NCI-H446 (cell line): ENCODE results near the gene OR4D10.
"Not testable (repeated sequence)": the region's sequence is repeated elsewhere in the genome, so short reads cannot be mapped to it uniquely, and the experiment has no call there.

Source experiments
- DNase-seq, 2 experiments: peaks; one replicate each; lab custom pipeline; 2025; lab: John Stamatoyannopoulos, UW

OR4D10 gene

GRCh38 chr11:59473015-59473414 is at the start of gene OR4D10:
Gene OR4D10, plus strand, starts transcription at chr11:59473315. Its CDS starts 4,115 bp downstream, at chr11:59477430.
- no peak for DNase-seq

DNA sequence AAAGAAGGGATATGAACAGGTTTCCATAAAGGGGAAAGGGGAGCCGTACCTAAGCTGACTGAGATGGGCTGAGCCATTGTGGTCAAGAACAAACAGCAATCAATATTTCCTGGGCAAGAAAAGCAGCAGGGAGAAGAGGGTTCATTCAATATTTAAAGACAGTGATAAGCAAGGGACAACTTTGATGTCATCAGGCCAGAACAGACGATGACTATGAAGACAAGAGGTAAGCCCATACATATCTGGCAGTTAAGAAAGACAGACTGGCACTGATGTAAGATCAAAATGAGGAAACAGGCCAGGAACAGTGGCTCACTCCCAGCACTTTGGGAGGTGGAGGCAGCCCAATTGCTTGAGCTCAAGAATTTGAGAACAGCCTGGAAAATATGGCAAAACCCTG is 49.3 kb upstream of the OR4D10 start:
- DNase-seq = no peak

DNA sequence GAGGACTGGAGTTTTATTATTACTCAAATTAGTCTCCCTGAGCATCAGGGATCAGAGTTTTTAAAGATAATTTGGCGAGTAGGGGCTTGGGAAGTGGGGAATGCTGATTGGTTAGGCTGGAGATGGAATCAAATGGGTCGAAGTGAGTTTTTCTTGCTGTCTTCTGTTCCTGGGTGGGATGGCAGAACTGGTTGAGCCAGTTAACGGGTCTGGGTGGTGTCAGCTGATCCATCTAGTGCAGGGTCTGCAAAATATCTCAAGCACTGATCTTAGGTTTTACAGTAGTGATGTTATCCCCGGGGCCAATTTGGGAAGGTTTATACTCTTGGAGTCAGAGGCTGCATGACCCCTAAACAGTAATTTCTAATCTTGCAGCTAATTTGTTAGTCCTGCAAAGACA is 48.0 kb upstream of the OR4D10 start:
- no peak for DNase-seq

DNA sequence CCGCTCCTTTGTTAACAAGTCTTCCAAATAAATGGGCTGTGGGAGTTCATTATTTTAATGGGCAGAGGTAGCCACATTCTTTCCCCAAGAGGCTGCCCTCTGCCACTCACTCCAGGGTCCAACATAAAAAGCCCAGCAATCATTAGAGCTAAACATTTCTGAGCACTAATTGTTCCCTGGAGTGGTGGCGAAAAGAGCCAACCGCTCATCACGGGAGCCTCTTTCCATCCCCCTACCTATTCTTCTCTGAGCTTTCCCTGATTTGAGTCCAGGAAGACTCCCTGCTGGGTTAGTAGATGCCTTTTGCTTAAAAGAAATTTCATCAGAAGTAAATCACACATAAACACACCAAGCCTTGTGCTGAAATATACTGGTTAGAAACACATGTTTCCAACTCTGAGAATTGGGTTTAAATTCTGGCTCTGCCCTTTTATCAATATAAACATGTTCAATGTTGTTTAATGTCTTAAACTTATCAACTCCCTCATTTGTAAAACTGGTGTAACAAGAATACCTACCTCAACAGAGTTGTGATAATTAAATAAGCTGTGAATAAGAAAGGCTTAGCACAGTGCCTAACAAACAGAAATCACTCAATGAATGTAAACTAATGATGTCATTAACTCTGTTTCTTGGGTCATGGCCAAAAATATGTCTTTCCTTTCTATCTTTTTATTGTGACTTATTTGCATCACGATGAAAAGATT is 46.6 kb upstream of the OR4D10 start, which contains the start of gene OR5A2:
OR5A2 (minus strand) TSS at position 53 of the 707 bp plus-strand sequence. CDS start 3,460 bp downstream, outside the sequence.
- peak; percentile 32 to 54 for DNase-seq

- no peak for DNase-seq
Observed at GRCh38 chr11:59427068-59427382, 46.1 kb upstream of the OR4D10 start.

DNA sequence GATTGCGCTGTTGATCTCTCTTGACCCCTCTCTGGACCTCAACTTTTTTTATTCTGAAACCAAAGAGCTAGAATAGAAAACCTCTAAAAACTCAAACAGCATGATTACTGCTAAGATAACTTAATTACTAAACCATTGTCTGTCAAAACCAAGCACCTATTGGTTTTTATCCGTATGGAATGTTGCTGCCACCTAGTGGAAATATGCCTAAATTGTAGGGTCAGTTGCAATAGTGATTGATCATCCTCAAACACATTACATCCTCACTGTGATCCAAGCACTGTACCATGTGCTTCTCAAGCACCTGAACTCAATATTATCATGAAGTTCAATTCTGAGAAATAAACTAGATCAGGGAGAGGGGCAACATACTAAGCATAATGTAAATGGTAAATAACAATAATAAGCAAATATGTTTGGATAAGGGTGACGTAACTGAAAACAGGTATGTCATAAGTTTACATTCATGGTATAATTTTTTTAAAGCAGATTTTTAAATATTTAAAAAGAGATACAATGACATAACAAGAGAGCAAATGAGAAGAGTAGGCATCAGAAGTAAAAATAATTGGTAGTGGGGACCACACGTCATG is 43.1 kb upstream of the OR4D10 start:
- peak; percentile 78 to 83 for DNase-seq

DNA sequence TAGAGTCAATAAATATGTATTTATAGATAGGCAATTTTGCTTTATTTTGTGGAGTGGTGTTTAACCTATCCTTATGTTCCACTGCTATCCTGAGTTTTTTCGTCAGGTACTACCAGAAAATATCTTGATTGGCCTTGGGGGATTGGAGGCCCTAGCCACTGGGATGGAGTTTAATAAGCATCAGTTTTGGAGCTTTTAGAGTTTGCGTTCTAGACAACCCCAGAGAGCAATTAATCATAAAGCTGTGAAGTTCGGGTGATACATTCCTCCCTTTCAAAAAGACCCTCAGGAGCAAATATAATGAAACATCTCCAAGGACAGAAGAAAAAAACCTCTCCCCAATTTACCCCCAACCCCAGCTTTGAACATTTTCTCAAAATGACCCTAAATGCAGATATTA is 36.9 kb upstream of the OR4D10 start, which contains the start of gene OR5A1:
OR5A1 (plus strand) TSS at position 301 of the 400 bp plus-strand sequence. CDS start 6,700 bp downstream, outside the sequence.
- no peak for DNase-seq

DNA sequence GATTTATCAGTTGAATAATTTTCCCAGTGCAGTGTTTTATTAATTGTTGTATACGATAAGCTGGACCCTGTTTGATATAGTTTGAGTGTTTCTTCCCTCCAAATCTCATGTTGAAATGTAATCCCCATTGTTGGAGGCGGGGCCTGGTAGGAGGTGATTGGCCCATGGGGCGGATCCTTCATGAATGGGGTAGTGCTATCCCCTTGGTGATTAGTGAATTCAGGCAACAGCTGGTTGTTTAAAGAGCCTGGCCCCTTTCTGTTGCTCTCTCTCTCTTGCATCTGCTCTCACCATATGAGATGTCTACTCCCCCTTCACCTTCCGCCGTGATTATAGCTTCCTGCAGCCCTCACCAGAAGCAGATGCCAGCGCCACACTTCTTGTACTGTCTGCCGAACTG is 35.3 kb upstream of the OR4D10 start:
- peak in 1 of 2 experiments; percentile 17 for DNase-seq

DNA sequence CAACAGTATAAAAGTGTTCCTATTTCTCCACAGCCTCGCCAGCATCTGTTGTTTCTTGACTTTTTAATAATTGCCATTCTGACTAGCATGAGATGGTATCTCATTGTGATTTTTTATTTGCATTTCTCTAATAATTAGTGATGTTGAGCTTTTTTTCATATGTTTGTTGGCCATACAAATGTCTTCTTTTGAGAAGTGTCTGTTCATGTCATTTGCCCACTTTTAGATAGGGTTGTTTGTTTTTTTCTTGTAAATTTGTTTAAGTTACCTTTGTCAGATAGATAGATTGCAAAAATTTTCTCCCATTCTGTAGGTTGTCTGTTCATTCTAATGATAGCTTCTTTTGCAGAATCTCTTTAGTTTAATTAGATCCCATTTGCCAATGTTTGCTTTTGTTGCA is 27.5 kb upstream of the OR4D10 start:
- not testable (repeated sequence) for DNase-seq

GRCh38 chr11:59448484-59448883 is 24.6 kb upstream of the OR4D10 start:
- no peak for DNase-seq

DNA sequence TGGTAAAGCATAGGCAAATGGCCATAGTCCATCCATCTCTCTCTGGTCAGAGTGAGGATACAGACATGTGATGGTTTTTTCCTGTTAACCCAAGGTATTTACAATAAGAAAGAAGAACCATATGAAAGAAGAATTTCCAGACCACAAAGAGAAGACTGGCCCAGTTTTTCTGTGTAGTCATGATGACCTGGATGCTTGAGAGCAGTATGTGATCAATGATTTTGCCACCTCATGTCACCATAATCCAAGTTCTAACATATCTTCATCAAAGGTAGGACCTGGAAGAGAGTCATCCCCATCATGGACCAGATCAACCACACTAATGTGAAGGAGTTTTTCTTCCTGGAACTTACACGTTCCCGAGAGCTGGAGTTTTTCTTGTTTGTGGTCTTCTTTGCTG is 16.5 kb upstream of the OR4D10 start, which contains the start of gene OR4D6:
OR4D6 (plus strand) TSS at position 301 of the 400 bp plus-strand sequence; CDS start at position 301, 0 bp downstream.
- DNase-seq = no peak

DNA sequence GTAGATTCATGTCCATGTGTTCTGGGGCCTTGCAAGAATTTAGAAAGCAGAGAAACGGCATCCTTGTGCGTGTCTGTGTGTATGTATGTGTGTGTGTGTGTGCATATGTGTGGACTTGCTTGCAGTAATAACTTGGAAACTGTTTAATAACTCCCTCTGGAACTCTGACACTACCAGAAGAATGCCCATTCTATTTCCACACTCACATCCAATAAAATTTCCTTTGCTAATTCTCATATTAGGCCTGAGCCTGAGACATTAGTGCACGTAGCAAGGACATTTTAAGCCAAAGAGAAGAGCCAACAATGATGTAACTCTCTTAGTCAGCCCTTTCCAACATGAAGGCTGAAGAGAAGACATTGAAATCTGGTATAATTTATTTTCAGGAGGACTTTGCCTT is 13.2 kb upstream of the OR4D10 start:
- no peak for DNase-seq

DNA sequence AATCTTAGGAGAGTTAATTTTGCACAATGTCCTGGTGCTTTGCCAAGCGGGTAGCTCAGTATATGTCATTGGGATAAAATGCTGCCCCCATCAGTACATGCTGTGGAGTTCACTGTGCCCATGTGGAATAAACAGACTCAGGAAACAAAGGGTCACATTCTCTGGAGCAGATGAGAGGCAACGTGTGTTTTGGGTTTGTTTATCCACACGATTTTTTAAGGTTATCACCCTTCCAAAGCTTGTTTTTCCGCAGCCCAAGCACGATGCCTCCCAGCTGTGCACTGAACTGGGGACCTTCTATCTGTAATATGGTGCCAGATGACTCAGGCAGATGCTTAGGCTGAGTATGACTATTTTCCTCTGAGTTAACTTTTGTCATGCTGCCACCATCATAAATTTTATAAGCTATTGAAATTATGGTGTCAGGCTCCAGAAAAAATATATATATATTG is 9.9 kb upstream of the OR4D10 start:
- DNase-seq = no peak

GRCh38 chr11:59475176-59475575 is 2.1 kb downstream of the OR4D10 start:
- no peak for DNase-seq

- DNase-seq = no peak
Observed at GRCh38 chr11:59479906-59480305, 6.8 kb downstream of the OR4D10 start.

DNA sequence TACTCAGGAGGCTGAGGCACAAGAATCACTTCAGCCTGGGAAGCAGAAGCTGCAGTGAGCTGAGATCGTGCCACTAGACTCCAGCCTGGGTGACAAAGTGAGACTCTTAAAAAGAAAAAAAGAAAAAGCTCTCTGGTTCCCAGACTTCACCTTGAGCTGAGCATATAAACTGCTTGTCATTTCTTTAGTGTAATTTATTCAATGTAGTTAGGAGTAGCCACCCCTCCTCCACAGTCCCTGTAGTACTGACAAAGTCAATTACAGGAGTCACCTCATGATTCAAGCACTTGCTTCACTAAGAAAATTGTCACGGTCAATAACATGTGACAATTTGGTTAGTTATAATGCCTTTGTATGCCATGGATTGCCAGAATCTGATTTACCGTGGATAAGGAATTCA is 7.2 kb downstream of the OR4D10 start:
- DNase-seq = no peak

- DNase-seq = no peak
Observed at GRCh38 chr11:59501931-59502330, 28.8 kb downstream of the OR4D10 start.

DNA sequence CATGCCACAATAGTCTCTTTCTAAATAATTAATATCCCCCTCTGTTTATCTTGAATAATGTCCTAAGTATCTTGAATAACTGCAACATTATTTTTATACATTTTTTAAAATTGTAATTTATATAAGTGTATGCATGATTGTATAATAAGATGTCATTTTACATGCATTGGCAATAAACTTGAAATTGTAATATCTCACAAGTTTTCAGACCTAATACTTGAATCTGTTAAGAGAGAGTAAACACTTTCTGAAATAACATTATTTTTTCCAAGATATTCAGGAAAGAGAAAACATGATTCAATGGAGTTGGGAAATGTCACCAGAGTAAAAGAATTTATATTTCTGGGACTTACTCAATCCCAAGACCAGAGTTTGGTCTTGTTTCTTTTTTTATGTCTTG is 30.2 kb downstream of the OR4D10 start, which contains the start of gene OR4D11:
OR4D11 (plus strand) TSS at position 301 of the 400 bp plus-strand sequence; CDS start at position 301, 0 bp downstream.
- DNase-seq = no peak

DNA sequence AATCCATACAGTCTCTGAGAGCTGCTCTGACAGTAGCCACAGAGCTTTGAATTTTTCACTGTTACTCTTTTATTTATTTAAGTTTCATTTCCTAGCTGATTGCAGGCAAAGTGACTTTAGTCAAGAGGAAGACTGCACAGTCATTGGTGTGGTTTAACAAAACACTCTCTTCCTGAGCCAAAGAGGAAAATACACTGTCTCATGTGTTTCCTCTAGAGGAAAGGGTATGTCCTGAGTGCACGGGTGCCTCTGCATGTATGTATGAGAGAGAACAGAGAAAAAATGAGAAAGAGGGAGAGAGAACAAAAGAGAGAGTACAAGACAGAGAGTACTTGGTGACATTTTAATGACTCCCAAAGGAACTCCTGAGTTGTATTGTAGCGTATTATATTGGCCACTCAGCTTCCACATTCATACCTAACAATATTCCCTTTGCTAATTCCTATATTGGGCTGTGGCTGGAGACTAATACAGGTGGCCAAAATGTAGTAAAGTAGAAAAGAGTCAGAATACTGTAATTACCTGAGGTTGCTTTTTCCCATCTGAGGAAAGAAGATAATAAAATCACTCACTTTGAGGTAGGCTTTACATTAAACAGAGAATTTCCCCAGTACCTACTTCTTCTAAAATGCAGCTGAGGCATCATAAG is 38.0 kb downstream of the OR4D10 start, which contains the start of gene OR4D9:
OR4D9 (plus strand) TSS at position 599 of the 649 bp plus-strand sequence. CDS start 3,374 bp downstream, outside the sequence.
- no peak for DNase-seq

DNA sequence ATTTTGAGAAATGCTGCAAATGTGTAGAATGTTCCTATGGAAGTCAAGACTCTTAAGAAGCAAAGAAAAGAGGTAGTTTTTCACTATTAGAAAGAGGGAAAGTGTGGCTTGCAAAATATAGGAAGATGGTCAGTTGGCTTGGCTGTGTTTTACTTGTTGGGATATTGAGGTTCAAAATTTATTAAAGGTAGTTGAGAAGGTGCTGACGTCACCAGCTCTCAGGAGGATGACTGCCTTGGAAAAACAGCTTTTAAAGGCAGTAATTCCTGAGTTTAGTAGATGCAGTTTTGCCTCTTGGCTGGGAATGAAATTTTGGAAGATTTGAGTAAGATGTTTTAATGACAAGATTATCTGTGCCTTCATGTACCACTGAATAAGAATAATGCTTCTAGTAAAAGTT is 38.6 kb downstream of the OR4D10 start:
- DNase-seq = no peak

GRCh38 chr11:59520139-59520538 is 47.0 kb downstream of the OR4D10 start:
- DNase-seq = not testable (repeated sequence)

DNA sequence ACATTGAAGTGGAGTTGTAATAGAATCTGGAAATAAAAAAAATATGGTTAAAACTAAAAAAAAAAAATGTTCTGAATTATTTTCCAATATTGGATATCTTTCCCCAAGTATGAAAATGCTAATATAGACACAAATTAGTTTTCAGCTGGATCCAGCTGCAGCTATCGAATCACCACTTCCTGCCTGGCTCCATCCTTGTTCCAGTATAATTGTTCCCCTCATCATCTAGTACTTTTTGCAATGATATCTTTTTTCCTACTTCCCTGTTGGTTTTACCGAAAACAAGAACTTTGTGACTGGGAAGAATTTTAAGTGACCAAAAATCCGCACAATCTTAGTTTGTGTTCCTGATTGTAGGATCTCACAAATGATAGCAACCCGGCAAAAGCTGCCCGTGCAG is 47.6 kb downstream of the OR4D10 start:
- no peak for DNase-seq

DNA sequence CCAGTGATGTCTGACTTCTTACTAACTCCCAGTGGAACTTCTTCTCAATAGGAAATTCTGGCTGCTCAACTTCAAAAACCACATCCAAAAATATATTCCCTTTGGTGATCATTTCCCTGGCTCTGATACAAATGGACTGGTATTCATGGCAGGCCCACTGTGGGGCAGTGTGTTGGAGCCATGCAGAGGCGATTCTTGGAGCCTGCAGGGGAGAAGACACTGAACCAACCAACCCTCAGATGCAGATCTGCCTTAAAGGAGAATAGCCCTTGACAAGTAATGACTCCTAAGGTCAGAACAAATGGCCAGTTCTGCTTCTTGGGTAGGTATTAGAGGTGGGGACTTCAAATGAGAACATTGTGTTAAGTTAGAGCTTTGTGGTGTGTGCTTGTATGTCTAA is 50.4 kb downstream of the OR4D10 start:
- no peak for DNase-seq
